22Rv1 (cell line): Measurements from ENCODE around the gene PPP1R9B.

Source experiments
- ZFX ChIP-seq: fragments of 450-650 bp; IDR thresholded peaks from 2 replicates; pipeline ENCODE4 v1.6.1; 2017; ENCODE audit warnings: antibody characterized with exemption, borderline replicate concordance
- TF ChIP-seq, protein P1 (sequence below): fragments of 450-650 bp; IDR thresholded peaks from 2 replicates; pipeline ENCODE4 v1.5.1; 2017; ENCODE audit warnings: mild to moderate bottlenecking

DNA sequence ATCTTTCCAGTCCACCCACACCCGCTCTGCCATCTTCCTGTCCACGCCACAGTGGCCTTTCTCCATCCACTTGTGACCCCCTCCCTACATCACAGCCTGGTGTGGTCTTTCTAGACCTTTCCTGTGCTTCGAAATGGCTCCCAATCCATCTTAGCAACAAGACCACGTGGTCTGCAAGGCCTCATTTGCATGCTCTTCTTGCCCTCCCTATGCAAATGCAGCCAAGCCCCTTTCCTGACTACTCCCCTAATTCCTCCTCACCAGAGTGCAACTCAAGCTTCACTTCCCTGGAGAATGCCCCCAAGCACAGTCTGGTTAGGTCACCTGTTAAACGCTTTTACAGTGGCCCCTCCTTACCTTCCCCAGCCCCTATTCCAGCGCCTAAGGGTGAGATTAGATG, 6.1 kb downstream of the PPP1R9B start:
- TF ChIP-seq, protein P1, sequence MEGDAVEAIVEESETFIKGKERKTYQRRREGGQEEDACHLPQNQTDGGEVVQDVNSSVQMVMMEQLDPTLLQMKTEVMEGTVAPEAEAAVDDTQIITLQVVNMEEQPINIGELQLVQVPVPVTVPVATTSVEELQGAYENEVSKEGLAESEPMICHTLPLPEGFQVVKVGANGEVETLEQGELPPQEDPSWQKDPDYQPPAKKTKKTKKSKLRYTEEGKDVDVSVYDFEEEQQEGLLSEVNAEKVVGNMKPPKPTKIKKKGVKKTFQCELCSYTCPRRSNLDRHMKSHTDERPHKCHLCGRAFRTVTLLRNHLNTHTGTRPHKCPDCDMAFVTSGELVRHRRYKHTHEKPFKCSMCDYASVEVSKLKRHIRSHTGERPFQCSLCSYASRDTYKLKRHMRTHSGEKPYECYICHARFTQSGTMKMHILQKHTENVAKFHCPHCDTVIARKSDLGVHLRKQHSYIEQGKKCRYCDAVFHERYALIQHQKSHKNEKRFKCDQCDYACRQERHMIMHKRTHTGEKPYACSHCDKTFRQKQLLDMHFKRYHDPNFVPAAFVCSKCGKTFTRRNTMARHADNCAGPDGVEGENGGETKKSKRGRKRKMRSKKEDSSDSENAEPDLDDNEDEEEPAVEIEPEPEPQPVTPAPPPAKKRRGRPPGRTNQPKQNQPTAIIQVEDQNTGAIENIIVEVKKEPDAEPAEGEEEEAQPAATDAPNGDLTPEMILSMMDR, result no peak
- no peak for TF ChIP-seq ZFX
